Spleen (tissue), 11 donors: Measurements from ENCODE around the gene PRICKLE3. TPM values are rescaled to one million over a fixed set of nuclear protein-coding genes. Genes with fewer than 3 reads are reported as not detected.
"Not testable (repeated sequence)": the region's sequence is repeated elsewhere in the genome, so short reads cannot be mapped to it uniquely, and the experiment has no call there.

Experiments used
- DNase-seq: peaks from one replicate; pipeline ENCODE4 v3.0.0-alpha.2; 2020
- H3K27ac ChIP-seq, 8 donors: fragments of 200-600 bp; sonication (generic) in 7 of 8; 1 replicate in 4 of 8; 2 replicates in 4 of 8; pipeline versions ENCODE4 v1.5.0 to v1.8.0; 2016 to 2021; ENCODE audit warnings: inconsistent platforms in 4 of 8, mild to moderate bottlenecking in 4 of 8, moderate library complexity in 1 of 8
- H3K27me3 ChIP-seq, 7 donors: fragments of 200-600 bp; sonication (generic) in 6 of 7; replicated peaks in 1 of 7; 1 replicate in 4 of 7; 2 replicates in 3 of 7; pipeline versions ENCODE4 v1.5.0 to v1.8.0; 2016 to 2021; ENCODE audit warnings: inconsistent platforms in 3 of 7, mild to moderate bottlenecking in 1 of 7
- H3K36me3 ChIP-seq, 6 donors: fragments of 200-600 bp; sonication (generic) in 5 of 6; 1 replicate in 4 of 6; 2 replicates in 2 of 6; pipeline versions ENCODE4 v1.5.0 to v1.8.0; 2016 to 2021; ENCODE audit warnings: inconsistent platforms in 2 of 6
- H3K4me1 ChIP-seq, 6 donors: fragments of 200-600 bp; sonication (generic) in 5 of 6; 1 replicate in 3 of 6; 2 replicates in 3 of 6; pipeline versions ENCODE4 v1.5.0 to v1.8.0; 2016 to 2021; ENCODE audit warnings: inconsistent platforms in 3 of 6
- H3K4me3 ChIP-seq, 8 donors: fragments of 200-600 bp; sonication (generic) in 7 of 8; 1 replicate in 4 of 8; 2 replicates in 4 of 8; pipeline versions ENCODE4 v1.5.0 to v1.8.0; 2016 to 2021; ENCODE audit warnings: inconsistent platforms in 4 of 8, mild to moderate bottlenecking in 4 of 8, moderate library complexity in 2 of 8
- H3K9me3 ChIP-seq, 8 donors: fragments of 200-600 bp; sonication (generic) in 7 of 8; 1 replicate in 4 of 8; 2 replicates in 4 of 8; pipeline versions ENCODE4 v1.5.0 to v1.8.0; 2016 to 2021; ENCODE audit warnings: inconsistent platforms in 4 of 8
- CTCF ChIP-seq, 11 experiments: fragments of 200-600 bp in 7 of 11; fragments of 450-650 bp in 4 of 11; sonication (generic) in 4 of 11; IDR thresholded peaks in 8 of 11; conservative IDR thresholded peaks in 3 of 11; 1 replicate in 7 of 11; 2 replicates in 4 of 11; pipeline versions ENCODE4 v1.4.0 to v1.8.0; 2016 to 2021; ENCODE audit warnings: antibody characterized with exemption in 11 of 11, inconsistent platforms in 4 of 11, mild to moderate bottlenecking in 1 of 11
- POLR2A ChIP-seq, 3 donors: fragments of 450-650 bp; IDR thresholded peaks; one replicate each; pipeline ENCODE4 v1.5.1; 2017; ENCODE audit warnings: antibody characterized with exemption in 3 of 3, mild to moderate bottlenecking in 1 of 3
- POLR2AphosphoS5 ChIP-seq, 3 donors: sonication (generic); formaldehyde crosslinking; IDR thresholded peaks; one replicate each; pipeline ENCODE4 v1.5.1; 2017; ENCODE audit warnings: antibody characterized with exemption in 3 of 3
- WGBS, 5 donors: extraction: QIAGEN DNeasy Blood & Tissue Kit in 3 of 5; methylation state at CpG; one replicate each; pipeline versions ENCODE4 v1.1.5 to v1.1.7; 2013 to 2018; 5-methylcytosine and 5-hydroxymethylcytosine counted together
- intact Hi-C: fragments of 100-400 bp; cut with DNase I; formaldehyde crosslinking; loops from one replicate; pipeline ENCODE4 v1.15.0; 2023; ENCODE audit warnings: low total_unique reads
- polyA plus RNA-seq, 3 donors: library from polyadenylated mRNA; stranded (reverse); fragments of 200-250 nt; gene quantifications; one replicate each; pipeline ENCODE4 v1.2.1, GENCODE V29; 2013
- total RNA-seq, 7 donors: library from RNA; depleted of rRNA in 3 of 7; stranded (reverse); fragments of >200 nt in 3 of 7; fragmentation: NEBNext Ultra II Directional in 4 of 7; extraction: Animal tissue kit (Norgen Biotek cat#: 25700) in 4 of 7; gene quantifications; one replicate each; pipeline versions ENCODE4 v1.1.0 to v1.2.1, GENCODE V29; 2016 to 2021
- donor health status: healthy with polysubstance abuse.
- donor health status: DM: no; HTN: no; CAD: no; lungs with moderate emphysema.
- donor health status: DM: no; HTN: no; CAD: no.
- donor health status: Bipolar disorder and iron deficiency.
- donor health status: healthy.
- donor health status: DM: no; HTN: no; CAD: no.
- donor health status: DM: yes; HTN: yes; CAD: no.

Gene PRICKLE3
- total and polyA plus RNA-seq, 10 donors = 3.2 to 29.0 (median 13.5) TPM

GRCh38 chrX:49147282-49147681 is 38.9 kb downstream of the PRICKLE3 start:
- Histone ChIP-seq H3K27ac (no peak overlapping the region), H3K4me1 (no peaks in the 10 kb centered on the region), H3K4me3 (no peak overlapping the region), H3K9me3 (peaks cover 0 to under 1% (median 0%) of the 10 kb centered on the region in 8 donors), H3K27me3 (no peaks in the 10 kb centered on the region), H3K36me3 (no peaks in the 10 kb centered on the region)
- TF ChIP-seq POLR2AphosphoS5 (IDR thresholded peaks at IDR 0.05) = no peak
- TF ChIP-seq CTCF (IDR thresholded peaks at IDR 0.05 in 8 of 11, conservative IDR thresholded peaks at IDR 0.05 in 3 of 11) = no peak
- no peak for TF ChIP-seq POLR2A (IDR thresholded peaks at IDR 0.05)
- WGBS, 5 donors = 88 to 97% (median 94%) methylated on average over 8 of the region's 8 CpGs
- DNase-seq = no peak
- intact Hi-C loops = no loop called here

- WGBS, 5 donors = 70 to 90% (median 81%) methylated on average over 6 to 7 of the region's 7 CpGs
- intact Hi-C loops, H3K36me3 ChIP-seq, H3K4me1 ChIP-seq, H3K27me3 ChIP-seq, H3K27ac ChIP-seq, DNase-seq, H3K4me3 ChIP-seq: not testable (repeated sequence)
- peaks cover 0 to 42% (median 28%) of the 10 kb centered on the region in 8 donors for H3K9me3 ChIP-seq
These were observed 43.0 kb downstream of the PRICKLE3 start for GRCh38 chrX:49143154-49143553.

GRCh38 chrX:49142264-49142663 is 43.9 kb downstream of the PRICKLE3 start:
- H3K27me3 ChIP-seq, H3K27ac ChIP-seq, H3K36me3 ChIP-seq, H3K4me1 ChIP-seq, DNase-seq, H3K4me3 ChIP-seq, intact Hi-C loops: not testable (repeated sequence)
- peak in 6 of 11 experiments; percentile 15 to 39 (median 33) for TF ChIP-seq CTCF (IDR thresholded peaks at IDR 0.05 in 8 of 11, conservative IDR thresholded peaks at IDR 0.05 in 3 of 11)
- WGBS, 5 donors = 45 to 60% (median 52%) methylated on average over 7 to 9 of the region's 9 CpGs
- H3K9me3 ChIP-seq = peaks cover 0 to 49% (median 28%) of the 10 kb centered on the region in 8 donors

- no peak overlapping the region for H3K27ac ChIP-seq
- intact Hi-C loops = no loop called here
- H3K36me3 ChIP-seq = peaks cover 0 to 10% (median 0%) of the 10 kb centered on the region in 6 donors
- no peaks in the 10 kb centered on the region for H3K27me3 ChIP-seq
- H3K4me1 ChIP-seq = no peaks in the 10 kb centered on the region
- peaks cover 0 to 49% (median 28%) of the 10 kb centered on the region in 8 donors for H3K9me3 ChIP-seq
- no peak for DNase-seq
- WGBS, 5 donors = 75 to 91% (median 86%) methylated on average over 4 of the region's 4 CpGs
- no peak overlapping the region for H3K4me3 ChIP-seq
- TF ChIP-seq CTCF (IDR thresholded peaks at IDR 0.05 in 8 of 11, conservative IDR thresholded peaks at IDR 0.05 in 3 of 11) (no peak), POLR2AphosphoS5 (IDR thresholded peaks at IDR 0.05) (no peak), POLR2A (IDR thresholded peaks at IDR 0.05) (no peak)
These were observed 46.5 kb downstream of the PRICKLE3 start for GRCh38 chrX:49139713-49140112.

- Histone ChIP-seq H3K36me3 (peaks cover 0 to 10% (median 0%) of the 10 kb centered on the region in 6 donors), H3K4me1 (no peaks in the 10 kb centered on the region), H3K27ac (no peak overlapping the region), H3K4me3 (no peak overlapping the region), H3K9me3 (peaks cover 0 to 49% (median 28%) of the 10 kb centered on the region in 8 donors), H3K27me3 (no peaks in the 10 kb centered on the region)
- no peak for DNase-seq
- intact Hi-C loops = no loop called here
- TF ChIP-seq POLR2A (IDR thresholded peaks at IDR 0.05) = no peak
- no peak for TF ChIP-seq CTCF (IDR thresholded peaks at IDR 0.05 in 8 of 11, conservative IDR thresholded peaks at IDR 0.05 in 3 of 11)
- no peak for TF ChIP-seq POLR2AphosphoS5 (IDR thresholded peaks at IDR 0.05)
- WGBS, 5 donors = 77 to 100% (median 89%) methylated on average over 1 of the region's 1 CpG
These were observed 48.7 kb downstream of the PRICKLE3 start for GRCh38 chrX:49137492-49137891.
